ENCODE data around the gene CCL25. TPM values are rescaled to one million over a fixed set of nuclear protein-coding genes. Genes with fewer than 3 reads are reported as not detected.
A peak's percentile ranks its signal among the peaks of the same experiment; 100 is the strongest.

CCL25 gene
- total and polyA plus RNA-seq, 2 of the 13 experiments (the other 11 are each of a cell fraction or from before 2014, with no cell fraction given): not detected

GRCh38 chr19:8017808-8018207, 34.8 kb upstream of the CCL25 start (continued):
- TF ChIP-seq, protein P1, sequence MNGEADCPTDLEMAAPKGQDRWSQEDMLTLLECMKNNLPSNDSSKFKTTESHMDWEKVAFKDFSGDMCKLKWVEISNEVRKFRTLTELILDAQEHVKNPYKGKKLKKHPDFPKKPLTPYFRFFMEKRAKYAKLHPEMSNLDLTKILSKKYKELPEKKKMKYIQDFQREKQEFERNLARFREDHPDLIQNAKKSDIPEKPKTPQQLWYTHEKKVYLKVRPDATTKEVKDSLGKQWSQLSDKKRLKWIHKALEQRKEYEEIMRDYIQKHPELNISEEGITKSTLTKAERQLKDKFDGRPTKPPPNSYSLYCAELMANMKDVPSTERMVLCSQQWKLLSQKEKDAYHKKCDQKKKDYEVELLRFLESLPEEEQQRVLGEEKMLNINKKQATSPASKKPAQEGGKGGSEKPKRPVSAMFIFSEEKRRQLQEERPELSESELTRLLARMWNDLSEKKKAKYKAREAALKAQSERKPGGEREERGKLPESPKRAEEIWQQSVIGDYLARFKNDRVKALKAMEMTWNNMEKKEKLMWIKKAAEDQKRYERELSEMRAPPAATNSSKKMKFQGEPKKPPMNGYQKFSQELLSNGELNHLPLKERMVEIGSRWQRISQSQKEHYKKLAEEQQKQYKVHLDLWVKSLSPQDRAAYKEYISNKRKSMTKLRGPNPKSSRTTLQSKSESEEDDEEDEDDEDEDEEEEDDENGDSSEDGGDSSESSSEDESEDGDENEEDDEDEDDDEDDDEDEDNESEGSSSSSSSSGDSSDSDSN (CRISPR knock-in tag; IDR thresholded peaks at IDR 0.05): no peak
- no peak for TF ChIP-seq ZNF773 (CRISPR knock-in tag; IDR thresholded peaks at IDR 0.05; ENCODE audit: borderline replicate concordance)
- TF ChIP-seq SMC3 (IDR thresholded peaks at IDR 0.05; ENCODE audit: low read length): peak; percentile 80
- peak; percentile 85 for TF ChIP-seq STAG1 (CRISPR knock-in tag; IDR thresholded peaks at IDR 0.05)
- no peak for TF ChIP-seq GZF1 (CRISPR knock-in tag; IDR thresholded peaks at IDR 0.05)
- TF ChIP-seq ZNF333 (CRISPR knock-in tag; IDR thresholded peaks at IDR 0.05; ENCODE audit: borderline replicate concordance): no peak
- TF ChIP-seq GPN1 (CRISPR knock-in tag; IDR thresholded peaks at IDR 0.05; ENCODE audit: borderline replicate concordance): no peak
- no peak for TF ChIP-seq TSC22D2 (CRISPR knock-in tag; IDR thresholded peaks at IDR 0.05; ENCODE audit: borderline replicate concordance)
- no peak for TF ChIP-seq KLF16 (CRISPR knock-in tag; IDR thresholded peaks at IDR 0.05)
- no peak for TF ChIP-seq ZSCAN9 (CRISPR knock-in tag; IDR thresholded peaks at IDR 0.05; ENCODE audit: borderline replicate concordance)
- no peak for TF ChIP-seq EP300 (IDR thresholded peaks at IDR 0.05; ENCODE audit: low read depth in 2 of 2, low read length in 2 of 2)
- TF ChIP-seq EP300 (CRISPR knock-in tag; IDR thresholded peaks at IDR 0.05; ENCODE audit: borderline replicate concordance): no peak
- 0 out of 2 replicates have a peak, but pooled peaks have one; percentile 18 for TF ChIP-seq SP5 (CRISPR knock-in tag; IDR thresholded peaks at IDR 0.05; ENCODE audit: borderline replicate concordance, low read depth)
- TF ChIP-seq SETDB1 (CRISPR knock-in tag; IDR thresholded peaks at IDR 0.05; ENCODE audit: borderline replicate concordance): no peak
- TF ChIP-seq FOXO1 (CRISPR knock-in tag; IDR thresholded peaks at IDR 0.05): no peak
- TF ChIP-seq, protein P2, sequence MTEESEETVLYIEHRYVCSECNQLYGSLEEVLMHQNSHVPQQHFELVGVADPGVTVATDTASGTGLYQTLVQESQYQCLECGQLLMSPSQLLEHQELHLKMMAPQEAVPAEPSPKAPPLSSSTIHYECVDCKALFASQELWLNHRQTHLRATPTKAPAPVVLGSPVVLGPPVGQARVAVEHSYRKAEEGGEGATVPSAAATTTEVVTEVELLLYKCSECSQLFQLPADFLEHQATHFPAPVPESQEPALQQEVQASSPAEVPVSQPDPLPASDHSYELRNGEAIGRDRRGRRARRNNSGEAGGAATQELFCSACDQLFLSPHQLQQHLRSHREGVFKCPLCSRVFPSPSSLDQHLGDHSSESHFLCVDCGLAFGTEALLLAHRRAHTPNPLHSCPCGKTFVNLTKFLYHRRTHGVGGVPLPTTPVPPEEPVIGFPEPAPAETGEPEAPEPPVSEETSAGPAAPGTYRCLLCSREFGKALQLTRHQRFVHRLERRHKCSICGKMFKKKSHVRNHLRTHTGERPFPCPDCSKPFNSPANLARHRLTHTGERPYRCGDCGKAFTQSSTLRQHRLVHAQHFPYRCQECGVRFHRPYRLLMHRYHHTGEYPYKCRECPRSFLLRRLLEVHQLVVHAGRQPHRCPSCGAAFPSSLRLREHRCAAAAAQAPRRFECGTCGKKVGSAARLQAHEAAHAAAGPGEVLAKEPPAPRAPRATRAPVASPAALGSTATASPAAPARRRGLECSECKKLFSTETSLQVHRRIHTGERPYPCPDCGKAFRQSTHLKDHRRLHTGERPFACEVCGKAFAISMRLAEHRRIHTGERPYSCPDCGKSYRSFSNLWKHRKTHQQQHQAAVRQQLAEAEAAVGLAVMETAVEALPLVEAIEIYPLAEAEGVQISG (CRISPR knock-in tag; IDR thresholded peaks at IDR 0.05): no peak
- peak; percentile 62; the same call in 1 of the 2 replicates for TF ChIP-seq RAD21 (CRISPR knock-in tag; IDR thresholded peaks at IDR 0.05)
- no peak for TF ChIP-seq KLF13 (CRISPR knock-in tag; IDR thresholded peaks at IDR 0.05)
- TF ChIP-seq, protein P3, sequence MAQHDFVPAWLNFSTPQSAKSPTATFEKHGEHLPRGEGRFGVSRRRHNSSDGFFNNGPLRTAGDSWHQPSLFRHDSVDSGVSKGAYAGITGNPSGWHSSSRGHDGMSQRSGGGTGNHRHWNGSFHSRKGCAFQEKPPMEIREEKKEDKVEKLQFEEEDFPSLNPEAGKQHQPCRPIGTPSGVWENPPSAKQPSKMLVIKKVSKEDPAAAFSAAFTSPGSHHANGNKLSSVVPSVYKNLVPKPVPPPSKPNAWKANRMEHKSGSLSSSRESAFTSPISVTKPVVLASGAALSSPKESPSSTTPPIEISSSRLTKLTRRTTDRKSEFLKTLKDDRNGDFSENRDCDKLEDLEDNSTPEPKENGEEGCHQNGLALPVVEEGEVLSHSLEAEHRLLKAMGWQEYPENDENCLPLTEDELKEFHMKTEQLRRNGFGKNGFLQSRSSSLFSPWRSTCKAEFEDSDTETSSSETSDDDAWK (CRISPR knock-in tag; IDR thresholded peaks at IDR 0.05): no peak
- peak; percentile 80 for TF ChIP-seq ZBTB33 (CRISPR knock-in tag; IDR thresholded peaks at IDR 0.05)
- TF ChIP-seq IRF2 (CRISPR knock-in tag; IDR thresholded peaks at IDR 0.05): no peak
- TF ChIP-seq MIER3 (CRISPR knock-in tag; IDR thresholded peaks at IDR 0.05; ENCODE audit: borderline replicate concordance): no peak

All from HepG2 (cell line).